Measurements from ENCODE around the gene EPB42. TPM values are rescaled to one million over a fixed set of nuclear protein-coding genes. Genes with fewer than 3 reads are reported as not detected.
"Not testable (repeated sequence)": the region's sequence is repeated elsewhere in the genome, so short reads cannot be mapped to it uniquely, and the experiment has no call there.

Gene EPB42
- total RNA-seq, 2 donors from 2014 or later = not detected

- Histone ChIP-seq H3K27me3 (ENCODE audit: control insufficient read depth, insufficient read depth, low read length, poor library complexity, severe bottlenecking) (peaks cover 6% of the 10 kb centered on the region), H3K9me3 (ENCODE audit: control insufficient read depth, low read length) (no peaks in the 10 kb centered on the region), H3K27ac (ENCODE audit: low read depth, low read length) (no peak overlapping the region), H3K4me1 (ENCODE audit: control insufficient read depth, insufficient read depth, low read length) (no peaks in the 10 kb centered on the region), H3K9ac (ENCODE audit: extremely low read depth, low read length, poor library complexity, severe bottlenecking) (no peak overlapping the region), H3K4me3 (ENCODE audit: low read length) (no peak overlapping the region), H3K36me3 (ENCODE audit: control insufficient read depth, insufficient read depth, low read length) (no peaks in the 10 kb centered on the region)
- DNase-seq = no peak
- Mint-ChIP-seq H3K27me3 (ENCODE audit: insufficient read depth) (peaks cover 31% of the 10 kb centered on the region), H3K36me3 (ENCODE audit: low read depth) (no peaks in the 10 kb centered on the region), H3K4me1 (no peaks in the 10 kb centered on the region), H3K27ac (no peak overlapping the region), H3K9me3 (peaks cover 4% of the 10 kb centered on the region), H3K4me3 (no peak overlapping the region)
- WGBS, 2 experiments (ENCODE audit: insufficient coverage in 1 of 2, insufficient read length in 1 of 2) = 92 to 100% methylated on average over 1 to 5 of the region's 5 CpGs
- TF ChIP-seq, protein P1, sequence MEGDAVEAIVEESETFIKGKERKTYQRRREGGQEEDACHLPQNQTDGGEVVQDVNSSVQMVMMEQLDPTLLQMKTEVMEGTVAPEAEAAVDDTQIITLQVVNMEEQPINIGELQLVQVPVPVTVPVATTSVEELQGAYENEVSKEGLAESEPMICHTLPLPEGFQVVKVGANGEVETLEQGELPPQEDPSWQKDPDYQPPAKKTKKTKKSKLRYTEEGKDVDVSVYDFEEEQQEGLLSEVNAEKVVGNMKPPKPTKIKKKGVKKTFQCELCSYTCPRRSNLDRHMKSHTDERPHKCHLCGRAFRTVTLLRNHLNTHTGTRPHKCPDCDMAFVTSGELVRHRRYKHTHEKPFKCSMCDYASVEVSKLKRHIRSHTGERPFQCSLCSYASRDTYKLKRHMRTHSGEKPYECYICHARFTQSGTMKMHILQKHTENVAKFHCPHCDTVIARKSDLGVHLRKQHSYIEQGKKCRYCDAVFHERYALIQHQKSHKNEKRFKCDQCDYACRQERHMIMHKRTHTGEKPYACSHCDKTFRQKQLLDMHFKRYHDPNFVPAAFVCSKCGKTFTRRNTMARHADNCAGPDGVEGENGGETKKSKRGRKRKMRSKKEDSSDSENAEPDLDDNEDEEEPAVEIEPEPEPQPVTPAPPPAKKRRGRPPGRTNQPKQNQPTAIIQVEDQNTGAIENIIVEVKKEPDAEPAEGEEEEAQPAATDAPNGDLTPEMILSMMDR (conservative IDR thresholded peaks at IDR 0.05) = no peak
These were observed 9.2 kb upstream of the EPB42 start for GRCh38 chr15:43229977-43230376.

DNA sequence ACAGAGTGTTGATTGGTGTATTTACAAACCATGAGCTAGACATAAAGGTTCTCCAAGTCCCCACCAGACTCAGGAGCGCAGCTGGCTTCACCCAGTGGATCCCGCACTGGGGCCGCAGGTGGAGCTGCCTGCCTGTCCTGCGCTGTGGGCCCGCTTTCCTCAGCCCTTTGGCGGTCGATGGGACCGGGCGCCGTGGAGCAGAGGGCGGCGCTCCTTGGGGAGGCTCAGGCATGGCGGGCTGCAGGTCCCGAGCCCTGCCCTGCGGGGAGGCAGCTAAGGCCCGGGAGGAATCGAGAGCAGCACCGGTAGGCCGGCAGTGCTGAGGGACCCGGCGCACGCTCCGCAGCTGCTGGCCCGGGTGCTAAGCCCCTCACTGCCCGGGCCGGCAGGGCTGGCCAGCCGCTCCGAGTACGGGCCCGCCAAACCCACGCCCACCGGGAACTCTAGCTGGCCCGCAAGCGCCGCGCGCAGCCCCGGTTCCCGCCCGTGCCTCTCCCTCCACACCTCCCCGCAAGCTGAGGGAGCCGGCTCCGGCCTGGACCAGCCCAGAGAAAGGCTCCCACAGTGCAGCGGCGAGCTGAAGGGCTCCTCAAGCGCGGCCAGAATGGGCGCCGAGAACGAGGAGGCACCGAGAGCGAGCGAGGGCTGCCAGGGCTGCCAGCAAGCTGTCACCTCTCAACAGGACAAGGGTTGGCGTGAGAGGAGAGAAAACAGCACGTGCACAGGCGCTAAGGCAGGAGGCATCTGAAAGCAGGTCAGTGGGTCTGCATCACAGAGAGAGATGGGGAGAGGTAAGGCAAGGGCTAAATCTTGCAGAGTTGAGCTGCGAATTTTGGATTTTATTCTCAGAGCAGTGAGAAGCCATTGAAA is 5.9 kb upstream of the EPB42 start:
- no peak overlapping the region for H3K4me3 ChIP-seq (ENCODE audit: low read length)
- no peaks in the 10 kb centered on the region for H3K9me3 ChIP-seq (ENCODE audit: control insufficient read depth, low read length)

GRCh38 chr15:43225950-43226255 is 5.1 kb upstream of the EPB42 start:
- not testable (repeated sequence) for H3K4me3 ChIP-seq (ENCODE audit: low read length); H3K27ac Mint-ChIP-seq; H3K27me3 ChIP-seq (ENCODE audit: control insufficient read depth, insufficient read depth, low read length, poor library complexity, severe bottlenecking); H3K9ac ChIP-seq (ENCODE audit: extremely low read depth, low read length, poor library complexity, severe bottlenecking); H3K9me3 ChIP-seq (ENCODE audit: control insufficient read depth, low read length); H3K9me3 Mint-ChIP-seq; H3K4me1 Mint-ChIP-seq; H3K36me3 ChIP-seq (ENCODE audit: control insufficient read depth, insufficient read depth, low read length); H3K4me1 ChIP-seq (ENCODE audit: control insufficient read depth, insufficient read depth, low read length); H3K36me3 Mint-ChIP-seq (ENCODE audit: low read depth); DNase-seq; H3K27ac ChIP-seq (ENCODE audit: low read depth, low read length); H3K4me3 Mint-ChIP-seq
- H3K27me3 Mint-ChIP-seq (ENCODE audit: insufficient read depth) = peaks cover 15% of the 10 kb centered on the region
- WGBS, 2 experiments (ENCODE audit: insufficient coverage in 1 of 2, insufficient read length in 1 of 2) = 94 to 99% methylated on average over 12 of the region's 12 CpGs

More for the DNA sequence above, 5.9 kb upstream of the EPB42 start:
- DNase-seq = no peak
- no peaks in the 10 kb centered on the region for H3K36me3 Mint-ChIP-seq (ENCODE audit: low read depth)
- TF ChIP-seq, protein P1 (conservative IDR thresholded peaks at IDR 0.05) = no peak
- Histone ChIP-seq H3K4me1 (ENCODE audit: control insufficient read depth, insufficient read depth, low read length) (no peaks in the 10 kb centered on the region), H3K27ac (ENCODE audit: low read depth, low read length) (no peak overlapping the region), H3K9ac (ENCODE audit: extremely low read depth, low read length, poor library complexity, severe bottlenecking) (no peak overlapping the region), H3K36me3 (ENCODE audit: control insufficient read depth, insufficient read depth, low read length) (no peaks in the 10 kb centered on the region), H3K27me3 (ENCODE audit: control insufficient read depth, insufficient read depth, low read length, poor library complexity, severe bottlenecking) (no peaks in the 10 kb centered on the region)
- no peaks in the 10 kb centered on the region for H3K4me1 Mint-ChIP-seq
- WGBS, 2 experiments (ENCODE audit: insufficient coverage in 1 of 2, insufficient read length in 1 of 2) = 95 to 96% methylated on average over 24 to 57 of the region's 57 CpGs
- H3K9me3 Mint-ChIP-seq = peaks cover 4% of the 10 kb centered on the region
- no peak overlapping the region for H3K27ac Mint-ChIP-seq
- H3K4me3 Mint-ChIP-seq = no peak overlapping the region
- H3K27me3 Mint-ChIP-seq (ENCODE audit: insufficient read depth) = peaks cover 15% of the 10 kb centered on the region
